ENCODE measurements around the gene PRPF4.

DNA sequence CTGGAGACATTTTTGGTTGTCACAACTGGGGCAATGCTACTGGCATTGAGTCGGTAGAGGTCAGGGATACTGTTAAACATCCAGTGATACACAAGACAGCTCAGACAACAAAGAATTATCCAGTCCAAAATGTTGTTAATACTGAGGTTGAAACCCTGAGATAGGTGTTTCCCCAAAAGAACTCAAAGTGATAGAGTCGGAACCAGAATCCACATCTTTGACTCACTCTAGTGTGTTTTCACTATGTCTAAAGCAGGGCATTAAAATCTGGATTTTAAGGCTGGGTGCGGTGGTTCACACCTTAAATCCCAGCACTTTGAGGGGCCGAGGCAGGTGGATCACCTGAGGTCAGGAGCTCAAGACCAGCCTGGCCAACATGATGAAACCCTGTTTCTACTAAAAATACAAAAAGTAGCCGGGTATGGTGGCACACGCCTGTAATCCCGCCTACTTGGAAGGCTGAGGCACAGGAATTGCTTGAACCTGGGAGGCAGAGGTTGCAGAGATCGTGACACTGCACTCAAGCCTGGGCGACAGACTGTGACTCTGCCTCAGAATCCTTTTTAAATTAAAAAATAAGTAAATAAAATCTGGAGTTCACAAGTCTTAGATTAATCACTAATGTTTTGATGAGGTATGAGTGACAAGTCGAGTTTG, 37.1 kb upstream of the PRPF4 start:
- TF ChIP-seq, protein P1, sequence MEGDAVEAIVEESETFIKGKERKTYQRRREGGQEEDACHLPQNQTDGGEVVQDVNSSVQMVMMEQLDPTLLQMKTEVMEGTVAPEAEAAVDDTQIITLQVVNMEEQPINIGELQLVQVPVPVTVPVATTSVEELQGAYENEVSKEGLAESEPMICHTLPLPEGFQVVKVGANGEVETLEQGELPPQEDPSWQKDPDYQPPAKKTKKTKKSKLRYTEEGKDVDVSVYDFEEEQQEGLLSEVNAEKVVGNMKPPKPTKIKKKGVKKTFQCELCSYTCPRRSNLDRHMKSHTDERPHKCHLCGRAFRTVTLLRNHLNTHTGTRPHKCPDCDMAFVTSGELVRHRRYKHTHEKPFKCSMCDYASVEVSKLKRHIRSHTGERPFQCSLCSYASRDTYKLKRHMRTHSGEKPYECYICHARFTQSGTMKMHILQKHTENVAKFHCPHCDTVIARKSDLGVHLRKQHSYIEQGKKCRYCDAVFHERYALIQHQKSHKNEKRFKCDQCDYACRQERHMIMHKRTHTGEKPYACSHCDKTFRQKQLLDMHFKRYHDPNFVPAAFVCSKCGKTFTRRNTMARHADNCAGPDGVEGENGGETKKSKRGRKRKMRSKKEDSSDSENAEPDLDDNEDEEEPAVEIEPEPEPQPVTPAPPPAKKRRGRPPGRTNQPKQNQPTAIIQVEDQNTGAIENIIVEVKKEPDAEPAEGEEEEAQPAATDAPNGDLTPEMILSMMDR (IDR thresholded peaks at IDR 0.05), result no peak
- no peak for TF ChIP-seq ZFX (IDR thresholded peaks at IDR 0.05; ENCODE audit: borderline replicate concordance)
